Measurements from ENCODE around the gene MLLT6.

The MLLT6 gene

DNA sequence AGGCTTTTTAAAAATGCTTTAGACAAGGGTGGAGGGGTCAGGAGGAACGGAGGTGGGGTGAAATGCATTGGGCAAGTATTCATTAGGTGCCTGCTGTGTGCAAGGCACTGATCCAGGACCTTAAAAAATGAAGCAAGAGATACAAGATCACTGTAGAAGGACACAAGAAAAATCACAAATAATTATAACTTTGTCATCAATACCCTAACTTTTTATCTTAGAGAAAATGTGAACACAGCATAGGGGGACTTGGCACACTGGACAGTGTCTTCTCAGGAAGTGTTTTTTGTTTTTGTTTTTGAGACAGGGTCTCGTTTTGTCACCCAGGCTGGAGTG is 37.3 kb upstream of the MLLT6 start:
- H3F3A ChIP-seq (ENCODE audit: low read depth) = no peaks in the 10 kb centered on the region
- no peaks in the 10 kb centered on the region; the same call in 1 of the 2 replicates for H3K79me2 ChIP-seq (ENCODE audit: insufficient read depth, low read length)
- H3K9me3 ChIP-seq (ENCODE audit: insufficient read depth, low read depth, low read length) = no peaks in the 10 kb centered on the region
- peaks cover 9% of the 10 kb centered on the region for H4K20me1 ChIP-seq (ENCODE audit: insufficient read depth, low read length, poor library complexity, severe bottlenecking)
- no peak overlapping the region for H3K4me2 ChIP-seq (ENCODE audit: low read depth, low read length, poor library complexity, severe bottlenecking)
- H3K9me2 ChIP-seq (replicated peaks; ENCODE audit: low read depth, low read length) = no peaks in the 10 kb centered on the region
- no peak overlapping the region for H2AFZ ChIP-seq (ENCODE audit: low read length)
- H3K36me3 ChIP-seq (ENCODE audit: insufficient read depth, low read length) = no peaks in the 10 kb centered on the region
- no peak overlapping the region for H3K9ac ChIP-seq (ENCODE audit: low read depth, low read length, poor library complexity, severe bottlenecking)
- H3K4me3 ChIP-seq (ENCODE audit: low read length, poor library complexity, severe bottlenecking) = no peak overlapping the region
- no peaks in the 10 kb centered on the region for H3K27me3 ChIP-seq (ENCODE audit: insufficient read depth, low read length, poor library complexity, severe bottlenecking)
- TF ChIP-seq EZH2phosphoT487 (IDR thresholded peaks at IDR 0.05; ENCODE audit: borderline replicate concordance) = no peak
- TF ChIP-seq, protein P1, sequence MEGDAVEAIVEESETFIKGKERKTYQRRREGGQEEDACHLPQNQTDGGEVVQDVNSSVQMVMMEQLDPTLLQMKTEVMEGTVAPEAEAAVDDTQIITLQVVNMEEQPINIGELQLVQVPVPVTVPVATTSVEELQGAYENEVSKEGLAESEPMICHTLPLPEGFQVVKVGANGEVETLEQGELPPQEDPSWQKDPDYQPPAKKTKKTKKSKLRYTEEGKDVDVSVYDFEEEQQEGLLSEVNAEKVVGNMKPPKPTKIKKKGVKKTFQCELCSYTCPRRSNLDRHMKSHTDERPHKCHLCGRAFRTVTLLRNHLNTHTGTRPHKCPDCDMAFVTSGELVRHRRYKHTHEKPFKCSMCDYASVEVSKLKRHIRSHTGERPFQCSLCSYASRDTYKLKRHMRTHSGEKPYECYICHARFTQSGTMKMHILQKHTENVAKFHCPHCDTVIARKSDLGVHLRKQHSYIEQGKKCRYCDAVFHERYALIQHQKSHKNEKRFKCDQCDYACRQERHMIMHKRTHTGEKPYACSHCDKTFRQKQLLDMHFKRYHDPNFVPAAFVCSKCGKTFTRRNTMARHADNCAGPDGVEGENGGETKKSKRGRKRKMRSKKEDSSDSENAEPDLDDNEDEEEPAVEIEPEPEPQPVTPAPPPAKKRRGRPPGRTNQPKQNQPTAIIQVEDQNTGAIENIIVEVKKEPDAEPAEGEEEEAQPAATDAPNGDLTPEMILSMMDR (conservative IDR thresholded peaks at IDR 0.05; ENCODE audit: low read length) = no peak
- peaks cover 6% of the 10 kb centered on the region for H3K4me1 ChIP-seq (ENCODE audit: insufficient read depth, low read length, poor library complexity, severe bottlenecking)

DNA sequence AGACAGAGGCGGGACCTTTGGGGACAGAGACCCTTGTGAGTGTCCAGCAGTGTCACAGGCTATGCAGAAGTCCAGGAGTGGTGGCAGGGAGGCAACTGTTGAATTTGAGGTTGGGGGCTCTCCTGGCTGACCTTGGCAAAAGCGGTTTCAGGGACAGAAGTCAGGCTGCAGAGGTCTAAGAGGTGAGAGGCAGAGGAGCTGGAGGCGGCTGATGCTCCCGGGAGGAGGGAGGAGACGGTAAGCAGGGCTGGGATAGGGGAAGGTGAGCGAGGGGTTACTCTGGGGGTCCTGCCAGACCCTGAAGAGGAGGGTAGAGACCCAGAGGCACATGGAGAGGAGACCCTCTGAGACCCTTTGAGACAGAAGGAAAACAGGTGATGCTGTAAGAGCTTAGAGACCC is 35.6 kb upstream of the MLLT6 start:
- peaks cover 11% of the 10 kb centered on the region; the same call in 1 of the 2 replicates for H3K79me2 ChIP-seq (ENCODE audit: insufficient read depth, low read length)
- H3K4me2 ChIP-seq (ENCODE audit: low read depth, low read length, poor library complexity, severe bottlenecking) = no peak overlapping the region
- H2AFZ ChIP-seq (ENCODE audit: low read length) = no peak overlapping the region
- TF ChIP-seq EZH2phosphoT487 (IDR thresholded peaks at IDR 0.05; ENCODE audit: borderline replicate concordance) = no peak
- TF ChIP-seq, protein P1 (conservative IDR thresholded peaks at IDR 0.05; ENCODE audit: low read length) = no peak
- no peaks in the 10 kb centered on the region for H3K9me2 ChIP-seq (replicated peaks; ENCODE audit: low read depth, low read length)
- peaks cover 9% of the 10 kb centered on the region for H3K4me1 ChIP-seq (ENCODE audit: insufficient read depth, low read length, poor library complexity, severe bottlenecking)
- H3K4me3 ChIP-seq (ENCODE audit: low read length, poor library complexity, severe bottlenecking) = no peak overlapping the region
- H3F3A ChIP-seq (ENCODE audit: low read depth) = no peaks in the 10 kb centered on the region
- H3K27me3 ChIP-seq (ENCODE audit: insufficient read depth, low read length, poor library complexity, severe bottlenecking) = no peaks in the 10 kb centered on the region
- H3K36me3 ChIP-seq (ENCODE audit: insufficient read depth, low read length) = no peaks in the 10 kb centered on the region
- peaks cover 9% of the 10 kb centered on the region for H4K20me1 ChIP-seq (ENCODE audit: insufficient read depth, low read length, poor library complexity, severe bottlenecking)
- no peak overlapping the region for H3K9ac ChIP-seq (ENCODE audit: low read depth, low read length, poor library complexity, severe bottlenecking)
- H3K9me3 ChIP-seq (ENCODE audit: insufficient read depth, low read depth, low read length) = no peaks in the 10 kb centered on the region

DNA sequence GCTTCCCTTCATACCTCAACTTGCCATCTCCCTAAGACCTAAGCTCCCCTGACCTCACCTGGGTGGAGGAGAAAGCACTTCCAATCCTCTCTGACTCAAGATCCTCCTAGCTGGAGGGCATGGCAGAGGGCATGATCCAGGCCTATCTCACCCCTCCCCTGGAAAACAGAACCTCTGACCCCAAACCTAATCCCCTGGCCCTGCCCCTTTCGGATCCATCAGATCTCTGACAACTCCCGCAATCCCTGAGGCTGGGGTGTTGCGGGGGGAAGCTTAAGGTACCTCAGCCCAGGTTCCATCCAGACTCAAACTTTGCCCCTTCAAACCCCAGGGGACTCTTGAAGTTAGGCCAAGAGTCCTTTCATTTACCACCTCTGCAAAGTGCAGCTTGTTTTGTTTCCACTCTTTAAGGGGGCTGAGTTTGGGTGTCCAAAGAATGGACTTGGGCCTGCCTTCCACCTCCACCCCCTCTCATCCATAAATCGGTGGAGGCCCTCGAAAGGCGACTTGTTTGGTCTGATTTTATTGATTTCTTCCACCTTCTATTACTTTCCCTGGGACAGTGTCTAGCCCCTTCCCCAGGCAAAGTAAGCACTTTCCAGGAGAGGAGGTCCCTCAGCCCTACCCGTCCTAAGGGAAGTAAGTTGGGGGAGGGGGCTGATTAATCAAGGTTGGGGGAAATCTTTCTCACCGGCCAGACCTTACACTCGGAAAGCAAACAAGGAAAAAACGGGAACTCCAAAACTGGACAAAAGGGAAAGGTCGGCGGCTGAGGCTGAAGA is 32.9 kb upstream of the MLLT6 start:
- Histone ChIP-seq H3K9me3 (ENCODE audit: insufficient read depth, low read depth, low read length) (no peaks in the 10 kb centered on the region), H3K36me3 (ENCODE audit: insufficient read depth, low read length) (no peaks in the 10 kb centered on the region), H4K20me1 (ENCODE audit: insufficient read depth, low read length, poor library complexity, severe bottlenecking) (peaks cover 9% of the 10 kb centered on the region), H3K4me3 (ENCODE audit: low read length, poor library complexity, severe bottlenecking) (no peak overlapping the region), H3K9me2 (replicated peaks; ENCODE audit: low read depth, low read length) (no peaks in the 10 kb centered on the region), H3F3A (ENCODE audit: low read depth) (no peaks in the 10 kb centered on the region), H3K27me3 (ENCODE audit: insufficient read depth, low read length, poor library complexity, severe bottlenecking) (no peaks in the 10 kb centered on the region), H3K9ac (ENCODE audit: low read depth, low read length, poor library complexity, severe bottlenecking) (no peak overlapping the region), H3K79me2 (ENCODE audit: insufficient read depth, low read length) (peaks cover 11% of the 10 kb centered on the region; the same call in 1 of the 2 replicates), H2AFZ (ENCODE audit: low read length) (no peak overlapping the region), H3K4me1 (ENCODE audit: insufficient read depth, low read length, poor library complexity, severe bottlenecking) (peaks cover 14% of the 10 kb centered on the region), H3K4me2 (ENCODE audit: low read depth, low read length, poor library complexity, severe bottlenecking) (peak overlapping the region; percentile 48)
- TF ChIP-seq, protein P1 (conservative IDR thresholded peaks at IDR 0.05; ENCODE audit: low read length) = no peak
- TF ChIP-seq EZH2phosphoT487 (IDR thresholded peaks at IDR 0.05; ENCODE audit: borderline replicate concordance) = no peak

All from Loucy (cell line).